ENCODE results near the gene TARS2. TPM values are rescaled to one million over a fixed set of nuclear protein-coding genes. Genes with fewer than 3 reads are reported as not detected.
A peak's percentile ranks its signal among the peaks of the same experiment; 100 is the strongest.

Gene TARS2
- total and polyA plus RNA-seq, 3 donors from 2014 or later: 35.4 to 39.7 (median 35.7) TPM

DNA sequence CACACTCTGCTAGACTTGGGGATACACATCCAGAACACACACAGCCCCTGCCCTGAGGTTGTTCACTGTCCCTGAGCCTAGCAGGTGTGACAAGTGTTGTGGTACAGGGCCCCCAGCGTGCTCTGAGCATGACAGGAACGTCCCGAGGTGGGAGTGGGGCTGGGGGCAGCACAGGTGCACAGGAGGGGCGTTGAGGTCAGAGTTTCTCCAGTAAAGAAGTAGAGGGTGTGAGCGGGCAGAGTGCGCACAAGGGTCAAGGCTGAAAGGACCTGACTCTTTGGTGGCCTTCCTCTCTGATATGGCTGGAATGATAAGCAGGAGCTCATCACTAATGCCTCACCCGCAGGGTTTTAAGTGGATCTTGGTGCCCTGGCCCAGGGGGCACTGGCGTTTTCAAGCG, 27.0 kb downstream of the TARS2 start:
- Histone ChIP-seq H3K9me3 (no peaks in the 10 kb centered on the region), H3K4me1 (peaks cover 5% of the 10 kb centered on the region), H3K4me3 (peak overlapping the region in 1 of 2 donors; percentile 64), H3K36me3 (ENCODE audit: low read depth, missing control alignments) (no peaks in the 10 kb centered on the region), H3K27ac (no peak overlapping the region), H3K27me3 (no peaks in the 10 kb centered on the region)
- intact Hi-C loops (cut with DNase I; ENCODE audit: low total_unique reads): no loop called here
- 69 to 74% methylated on average over 9 of the region's 9 CpGs for WGBS, 2 donors
- no peak for DNase-seq
- no peak for TF ChIP-seq POLR2A (IDR thresholded peaks at IDR 0.05)
- TF ChIP-seq, protein P1, sequence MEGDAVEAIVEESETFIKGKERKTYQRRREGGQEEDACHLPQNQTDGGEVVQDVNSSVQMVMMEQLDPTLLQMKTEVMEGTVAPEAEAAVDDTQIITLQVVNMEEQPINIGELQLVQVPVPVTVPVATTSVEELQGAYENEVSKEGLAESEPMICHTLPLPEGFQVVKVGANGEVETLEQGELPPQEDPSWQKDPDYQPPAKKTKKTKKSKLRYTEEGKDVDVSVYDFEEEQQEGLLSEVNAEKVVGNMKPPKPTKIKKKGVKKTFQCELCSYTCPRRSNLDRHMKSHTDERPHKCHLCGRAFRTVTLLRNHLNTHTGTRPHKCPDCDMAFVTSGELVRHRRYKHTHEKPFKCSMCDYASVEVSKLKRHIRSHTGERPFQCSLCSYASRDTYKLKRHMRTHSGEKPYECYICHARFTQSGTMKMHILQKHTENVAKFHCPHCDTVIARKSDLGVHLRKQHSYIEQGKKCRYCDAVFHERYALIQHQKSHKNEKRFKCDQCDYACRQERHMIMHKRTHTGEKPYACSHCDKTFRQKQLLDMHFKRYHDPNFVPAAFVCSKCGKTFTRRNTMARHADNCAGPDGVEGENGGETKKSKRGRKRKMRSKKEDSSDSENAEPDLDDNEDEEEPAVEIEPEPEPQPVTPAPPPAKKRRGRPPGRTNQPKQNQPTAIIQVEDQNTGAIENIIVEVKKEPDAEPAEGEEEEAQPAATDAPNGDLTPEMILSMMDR (IDR thresholded peaks at IDR 0.05): no peak

DNA sequence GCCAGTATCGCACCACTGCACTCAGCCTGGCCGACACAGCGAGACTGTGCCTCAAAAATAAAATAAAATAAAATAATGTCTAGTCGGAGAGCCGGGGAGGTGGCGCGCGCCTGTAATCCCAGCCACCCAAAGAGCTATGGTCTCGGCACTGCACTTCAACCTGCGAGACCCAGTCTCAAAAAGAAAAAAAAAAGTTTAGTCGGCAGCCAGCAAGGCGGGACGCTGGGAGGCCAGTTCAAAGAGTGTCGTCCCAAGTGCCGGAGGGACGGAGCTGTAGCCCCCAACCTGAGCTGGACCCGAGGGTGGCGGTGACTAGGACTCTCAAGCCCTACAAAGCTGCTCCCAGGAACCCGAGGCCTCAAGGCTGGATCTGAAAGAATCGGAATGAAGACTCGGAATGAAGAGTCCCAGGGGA, 27.7 kb downstream of the TARS2 start:
- Histone ChIP-seq H3K36me3 (ENCODE audit: low read depth, missing control alignments) (no peaks in the 10 kb centered on the region), H3K27ac (peak overlapping the region; percentile 79 to 86)

DNA sequence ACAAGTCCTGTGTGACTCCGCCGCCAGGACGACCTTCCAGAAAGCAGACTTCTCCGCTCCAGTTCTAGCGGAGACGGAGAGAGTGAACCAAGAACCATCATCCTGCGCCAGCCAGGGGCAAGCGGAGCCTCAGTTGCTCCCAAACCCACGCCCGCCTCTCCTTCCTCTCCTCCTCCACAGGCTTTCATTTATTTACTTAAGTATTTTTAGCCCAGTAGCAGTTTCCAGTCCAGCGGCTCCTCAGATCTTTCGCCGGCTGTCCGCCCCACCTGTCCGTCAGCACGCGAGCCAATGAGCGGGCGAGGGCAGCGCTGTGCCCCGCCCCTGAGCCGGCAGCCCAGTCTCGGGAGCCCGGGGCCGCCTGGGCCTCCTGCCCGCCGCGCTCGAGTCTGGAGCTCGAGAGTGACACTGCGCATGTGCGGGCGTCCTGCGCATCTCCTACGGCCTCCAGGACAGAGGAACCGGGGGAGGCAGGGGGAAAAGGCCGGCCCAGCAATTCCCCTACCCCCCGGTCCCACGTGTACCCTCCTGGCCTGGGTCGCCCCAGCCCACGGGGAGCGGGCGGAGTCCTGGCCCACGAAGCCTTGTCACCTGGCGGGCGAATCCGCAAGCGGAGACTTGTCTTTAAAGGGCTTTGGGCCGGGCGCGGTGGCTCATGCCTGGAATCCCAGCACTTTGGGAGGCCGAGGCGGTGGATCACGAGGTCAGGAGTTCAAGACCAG, 28.3 kb downstream of the TARS2 start, which contains the start of gene FALEC:
Gene FALEC (plus strand): TSS at position 425 of the 722 bp plus-strand sequence.
- peak within 1 kb of the TSS; percentile 79 to 86 for H3K27ac ChIP-seq
- H3K9me3 ChIP-seq: no peaks in the 10 kb centered on the region
- WGBS, 2 donors: 0 to 1% methylated on average over 22 to 41 of the region's 54 CpGs
- H3K4me1 ChIP-seq: peaks cover 5% of the 10 kb centered on the region
- peak within 1 kb of the TSS; percentile 57 to 64 for H3K4me3 ChIP-seq
- no peaks in the 10 kb centered on the region for H3K36me3 ChIP-seq (ENCODE audit: low read depth, missing control alignments)
- peak; percentile 97 for DNase-seq
- intact Hi-C loops (cut with DNase I; ENCODE audit: low total_unique reads): no loop called here
- TF ChIP-seq, protein P1 (IDR thresholded peaks at IDR 0.05): peak in 1 of 3 experiments; percentile 23
- TF ChIP-seq POLR2A (IDR thresholded peaks at IDR 0.05): no peak
- no peaks in the 10 kb centered on the region for H3K27me3 ChIP-seq

More for the DNA sequence above, 27.7 kb downstream of the TARS2 start:
- DNase-seq: no peak
- WGBS, 2 donors: 19 to 21% methylated on average over 21 of the region's 21 CpGs
- H3K4me1 ChIP-seq: peaks cover 5% of the 10 kb centered on the region
- intact Hi-C loops (cut with DNase I; ENCODE audit: low total_unique reads): no loop called here
- H3K9me3 ChIP-seq: no peaks in the 10 kb centered on the region
- TF ChIP-seq, protein P1 (IDR thresholded peaks at IDR 0.05): no peak
- no peak for TF ChIP-seq POLR2A (IDR thresholded peaks at IDR 0.05)
- H3K27me3 ChIP-seq: no peaks in the 10 kb centered on the region
- peak overlapping the region; percentile 57 to 64 for H3K4me3 ChIP-seq

DNA sequence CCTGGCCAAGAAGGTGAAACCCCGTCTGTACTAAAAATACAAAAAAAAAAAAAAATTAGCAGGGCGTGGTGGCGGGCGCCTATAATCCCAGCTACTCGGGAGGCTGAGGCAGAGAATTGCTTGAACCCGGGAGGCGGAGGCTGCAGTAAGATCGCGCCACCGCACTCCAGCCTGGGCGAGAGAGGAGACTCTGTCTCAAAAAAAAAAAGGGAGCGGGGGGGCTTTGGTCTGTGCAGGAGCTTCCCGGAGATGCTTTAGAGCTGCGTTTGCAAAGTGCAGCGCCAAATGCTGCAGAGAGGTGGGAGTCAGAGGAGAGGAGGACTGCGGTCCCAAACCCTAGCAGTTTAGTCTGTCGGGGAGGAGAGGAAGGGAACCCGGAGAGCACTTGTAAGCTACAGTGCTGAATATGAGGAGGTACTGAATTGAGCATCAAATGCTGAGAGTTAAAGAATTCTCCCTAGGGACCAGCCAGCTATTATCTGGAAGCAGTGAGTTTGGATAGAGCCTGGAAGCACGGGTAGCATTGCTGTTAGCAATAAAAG, 28.9 kb downstream of the TARS2 start:
- no peak for DNase-seq
- 1 to 2% methylated on average over 19 of the region's 19 CpGs for WGBS, 2 donors
- Histone ChIP-seq H3K9me3 (no peaks in the 10 kb centered on the region), H3K4me1 (peaks cover 5% of the 10 kb centered on the region), H3K4me3 (peak overlapping the region; percentile 57 to 64), H3K27me3 (no peaks in the 10 kb centered on the region), H3K36me3 (ENCODE audit: low read depth, missing control alignments) (no peaks in the 10 kb centered on the region), H3K27ac (peak overlapping the region; percentile 72 to 86)
- TF ChIP-seq, protein P1 (IDR thresholded peaks at IDR 0.05): peak in 1 of 3 experiments; percentile 2
- TF ChIP-seq POLR2A (IDR thresholded peaks at IDR 0.05): no peak
- intact Hi-C loops (cut with DNase I; ENCODE audit: low total_unique reads): no loop called here

Measured in testis (tissue), 3 donors.